Gastrocnemius medialis (tissue), 4 donors: ENCODE measurements around the gene PADI4.

ENCODE experiments used
- CTCF ChIP-seq, 5 experiments: fragments of 450-650 bp in 3 of 5; fragments of 200-600 bp in 2 of 5; sonication (generic) in 2 of 5; IDR thresholded peaks in 4 of 5; conservative IDR thresholded peaks in 1 of 5; 1 replicate in 4 of 5; 2 replicates in 1 of 5; pipeline ENCODE4 v1.5.1; 2016 to 2019; ENCODE audit warnings: antibody characterized with exemption in 5 of 5, mild to moderate bottlenecking in 3 of 5, moderate library complexity in 3 of 5
- POLR2A ChIP-seq, 2 donors: fragments of 450-650 bp; IDR thresholded peaks; one replicate each; pipeline ENCODE4 v1.6.1; 2017; ENCODE audit warnings: antibody characterized with exemption in 2 of 2, mild to moderate bottlenecking in 2 of 2, moderate library complexity in 2 of 2

GRCh38 chr1:17356387-17357026 is 48.5 kb downstream of the PADI4 start:
- TF ChIP-seq CTCF (IDR thresholded peaks at IDR 0.05 in 4 of 5, conservative IDR thresholded peaks at IDR 0.05 in 1 of 5): no peak
- no peak for TF ChIP-seq POLR2A (IDR thresholded peaks at IDR 0.05)
